ENCODE data around the gene ZNRF3.

DNA sequence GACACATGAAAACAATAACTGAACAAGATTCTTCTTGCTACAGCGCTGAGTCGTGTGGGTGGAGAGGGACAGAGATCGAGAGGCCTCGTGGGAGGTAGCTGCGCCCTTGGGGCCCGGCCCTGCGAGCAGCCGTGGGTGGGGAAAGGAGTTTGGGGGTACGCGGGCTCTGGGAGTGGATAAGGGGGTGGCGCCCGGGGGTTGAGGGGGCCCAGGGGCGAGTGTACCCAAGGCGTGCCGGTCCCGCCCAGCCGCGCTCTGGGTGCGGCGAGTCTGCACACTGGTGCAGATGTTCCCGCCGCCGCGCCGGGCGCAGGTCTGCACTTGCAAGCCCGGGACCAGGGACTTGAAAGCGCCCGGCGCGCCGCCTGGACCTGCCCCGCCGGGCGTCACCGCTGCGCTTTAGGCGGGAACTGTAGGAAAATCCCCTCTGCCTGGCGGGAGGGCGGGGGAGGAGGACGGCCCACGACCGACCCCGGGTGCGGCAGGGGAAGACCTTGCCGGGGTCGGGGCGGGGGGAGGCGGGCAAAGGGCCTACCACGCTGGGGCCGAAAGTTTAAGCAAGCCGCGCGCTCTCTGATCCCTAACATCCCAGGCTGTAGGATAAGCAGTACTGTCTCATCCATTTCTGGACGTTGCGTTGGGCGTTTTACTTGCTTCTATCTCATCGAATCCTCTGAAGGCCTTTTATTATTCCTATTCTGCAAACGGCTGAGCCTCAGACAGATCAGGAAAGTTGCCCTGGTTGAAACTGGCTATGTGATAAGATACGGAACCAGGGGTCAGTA lies 188.1 kb downstream of the ZNRF3 start:
- TF ChIP-seq, protein P1, sequence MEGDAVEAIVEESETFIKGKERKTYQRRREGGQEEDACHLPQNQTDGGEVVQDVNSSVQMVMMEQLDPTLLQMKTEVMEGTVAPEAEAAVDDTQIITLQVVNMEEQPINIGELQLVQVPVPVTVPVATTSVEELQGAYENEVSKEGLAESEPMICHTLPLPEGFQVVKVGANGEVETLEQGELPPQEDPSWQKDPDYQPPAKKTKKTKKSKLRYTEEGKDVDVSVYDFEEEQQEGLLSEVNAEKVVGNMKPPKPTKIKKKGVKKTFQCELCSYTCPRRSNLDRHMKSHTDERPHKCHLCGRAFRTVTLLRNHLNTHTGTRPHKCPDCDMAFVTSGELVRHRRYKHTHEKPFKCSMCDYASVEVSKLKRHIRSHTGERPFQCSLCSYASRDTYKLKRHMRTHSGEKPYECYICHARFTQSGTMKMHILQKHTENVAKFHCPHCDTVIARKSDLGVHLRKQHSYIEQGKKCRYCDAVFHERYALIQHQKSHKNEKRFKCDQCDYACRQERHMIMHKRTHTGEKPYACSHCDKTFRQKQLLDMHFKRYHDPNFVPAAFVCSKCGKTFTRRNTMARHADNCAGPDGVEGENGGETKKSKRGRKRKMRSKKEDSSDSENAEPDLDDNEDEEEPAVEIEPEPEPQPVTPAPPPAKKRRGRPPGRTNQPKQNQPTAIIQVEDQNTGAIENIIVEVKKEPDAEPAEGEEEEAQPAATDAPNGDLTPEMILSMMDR (IDR thresholded peaks at IDR 0.05; ENCODE audit: borderline replicate concordance, extremely low read depth, low read length, poor library complexity, severe bottlenecking): no peak
- no peak for TF ChIP-seq EZH2 (IDR thresholded peaks at IDR 0.05; ENCODE audit: borderline replicate concordance, low read depth, low read length, severe bottlenecking)
